Keratinocyte (primary cell): ENCODE measurements around the gene POLD3.

Source experiments
- EZH2 ChIP-seq: IDR thresholded peaks from one replicate; pipeline ENCODE4 v1.6.1; 2012; ENCODE audit warnings: inconsistent platforms, mild to moderate bottlenecking, low read length, moderate library complexity
- TF ChIP-seq, protein P1 (sequence below), 3 experiments: IDR thresholded peaks in 1 of 3; conservative IDR thresholded peaks in 1 of 3; optimal IDR thresholded peaks in 1 of 3; 2 replicates in 2 of 3; 3 replicates in 1 of 3; pipeline versions ENCODE3 to v1.5.1; 2011; ENCODE audit warnings: low read length in 3 of 3, mild to moderate bottlenecking in 3 of 3, moderate library complexity in 2 of 3, control low read depth in 1 of 3, inconsistent platforms in 1 of 3; ENCODE audit not compliant: insufficient read depth in 2 of 3; ENCODE audit errors: extremely low read depth in 1 of 3

DNA sequence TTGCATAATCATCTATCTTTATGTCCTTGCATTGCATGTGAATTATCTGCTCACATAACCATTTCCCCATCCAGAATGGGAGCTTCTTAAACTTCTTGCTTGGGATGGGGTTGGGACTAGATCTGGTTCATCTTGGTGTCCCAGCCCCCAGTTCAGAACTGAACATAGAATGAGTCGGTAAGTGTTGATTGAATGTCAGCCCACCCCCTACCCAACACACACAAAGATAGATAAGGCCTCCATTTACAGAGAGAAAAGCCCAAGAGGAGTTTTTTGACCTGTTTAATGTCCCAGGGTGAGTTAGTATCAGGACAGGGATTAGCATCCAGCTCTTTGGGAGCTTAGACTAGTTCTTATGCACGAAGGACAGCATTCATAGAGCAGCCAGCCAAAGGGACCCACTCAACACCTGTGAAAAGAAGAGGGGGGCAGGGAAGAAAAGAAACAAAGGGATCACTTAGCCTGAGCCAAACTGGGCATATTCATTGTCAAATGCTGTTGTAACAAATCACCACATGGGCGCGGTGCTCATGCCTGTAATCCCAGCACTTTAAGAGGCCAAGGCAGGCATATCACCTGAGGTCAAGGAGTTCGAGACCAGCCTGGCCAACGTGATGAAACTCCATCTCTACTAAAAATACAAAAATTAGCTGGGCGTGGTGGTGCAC, 81.4 kb downstream of the POLD3 start:
- TF ChIP-seq, protein P1, sequence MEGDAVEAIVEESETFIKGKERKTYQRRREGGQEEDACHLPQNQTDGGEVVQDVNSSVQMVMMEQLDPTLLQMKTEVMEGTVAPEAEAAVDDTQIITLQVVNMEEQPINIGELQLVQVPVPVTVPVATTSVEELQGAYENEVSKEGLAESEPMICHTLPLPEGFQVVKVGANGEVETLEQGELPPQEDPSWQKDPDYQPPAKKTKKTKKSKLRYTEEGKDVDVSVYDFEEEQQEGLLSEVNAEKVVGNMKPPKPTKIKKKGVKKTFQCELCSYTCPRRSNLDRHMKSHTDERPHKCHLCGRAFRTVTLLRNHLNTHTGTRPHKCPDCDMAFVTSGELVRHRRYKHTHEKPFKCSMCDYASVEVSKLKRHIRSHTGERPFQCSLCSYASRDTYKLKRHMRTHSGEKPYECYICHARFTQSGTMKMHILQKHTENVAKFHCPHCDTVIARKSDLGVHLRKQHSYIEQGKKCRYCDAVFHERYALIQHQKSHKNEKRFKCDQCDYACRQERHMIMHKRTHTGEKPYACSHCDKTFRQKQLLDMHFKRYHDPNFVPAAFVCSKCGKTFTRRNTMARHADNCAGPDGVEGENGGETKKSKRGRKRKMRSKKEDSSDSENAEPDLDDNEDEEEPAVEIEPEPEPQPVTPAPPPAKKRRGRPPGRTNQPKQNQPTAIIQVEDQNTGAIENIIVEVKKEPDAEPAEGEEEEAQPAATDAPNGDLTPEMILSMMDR (optimal IDR thresholded peaks at IDR 0.05 in 1 of 3, IDR thresholded peaks at IDR 0.05 in 1 of 3, conservative IDR thresholded peaks at IDR 0.05 in 1 of 3; ENCODE audit: extremely low read depth in 1 of 3, insufficient read depth in 2 of 3, low read length in 3 of 3): no peak
- no peak for TF ChIP-seq EZH2
